Lower leg skin (tissue), 3 donors: ENCODE results near the gene NR2F1-AS1.

ENCODE experiments used
- POLR2A ChIP-seq, 2 donors: fragments of 450-650 bp; IDR thresholded peaks; one replicate each; pipeline ENCODE4 v1.6.1; 2016 to 2017; ENCODE audit warnings: antibody characterized with exemption in 2 of 2, mild to moderate bottlenecking in 1 of 2, moderate library complexity in 1 of 2
- TF ChIP-seq, protein P1 (sequence below), 3 donors: fragments of 450-650 bp; IDR thresholded peaks; one replicate each; pipeline ENCODE4 v1.5.1; 2016; ENCODE audit warnings: antibody characterized with exemption in 3 of 3, mild to moderate bottlenecking in 3 of 3, moderate library complexity in 2 of 3

DNA sequence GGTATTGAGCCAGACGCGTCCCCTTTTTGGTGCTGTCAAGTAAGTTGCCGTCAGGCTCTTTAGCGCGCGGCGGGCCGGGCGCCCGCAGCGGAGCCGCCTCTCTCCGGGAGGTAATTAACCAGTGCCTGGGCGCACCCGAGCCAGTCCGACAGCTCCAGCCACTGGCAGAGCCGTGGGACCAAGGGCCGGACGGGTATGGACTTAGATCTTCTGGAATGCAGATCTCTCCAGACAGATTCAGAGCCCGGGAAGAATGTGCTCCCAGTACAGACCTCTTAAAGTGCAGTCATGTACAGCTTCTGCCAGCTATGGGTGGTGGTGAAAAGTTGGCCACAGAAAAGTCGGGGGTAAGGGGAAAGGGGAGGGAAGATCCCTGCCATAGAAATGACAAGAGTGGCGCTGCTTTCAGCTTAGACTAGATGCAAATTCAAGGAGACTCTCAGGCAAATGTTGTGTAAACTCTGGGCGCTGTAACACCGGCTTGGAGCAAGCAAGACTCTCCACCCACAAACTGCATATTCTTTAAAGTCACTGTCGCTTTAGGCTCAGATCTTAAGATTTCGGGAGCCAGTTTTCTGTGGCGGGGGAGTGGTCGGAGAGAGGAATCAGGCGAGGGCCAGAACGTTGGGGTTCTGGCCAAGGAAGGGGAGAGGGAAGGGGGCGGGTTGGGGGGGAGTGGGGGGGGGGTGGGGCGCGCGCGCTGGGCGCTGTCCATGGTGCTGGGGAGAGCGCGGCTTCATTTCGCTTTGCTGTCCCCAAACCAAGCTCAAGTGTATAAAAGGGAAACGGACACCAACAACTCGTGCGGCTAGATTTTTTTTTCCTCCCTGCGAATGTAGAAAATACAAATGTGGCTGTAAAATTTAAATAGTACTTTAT, 31.2 kb upstream of the NR2F1-AS1 start:
- TF ChIP-seq, protein P1, sequence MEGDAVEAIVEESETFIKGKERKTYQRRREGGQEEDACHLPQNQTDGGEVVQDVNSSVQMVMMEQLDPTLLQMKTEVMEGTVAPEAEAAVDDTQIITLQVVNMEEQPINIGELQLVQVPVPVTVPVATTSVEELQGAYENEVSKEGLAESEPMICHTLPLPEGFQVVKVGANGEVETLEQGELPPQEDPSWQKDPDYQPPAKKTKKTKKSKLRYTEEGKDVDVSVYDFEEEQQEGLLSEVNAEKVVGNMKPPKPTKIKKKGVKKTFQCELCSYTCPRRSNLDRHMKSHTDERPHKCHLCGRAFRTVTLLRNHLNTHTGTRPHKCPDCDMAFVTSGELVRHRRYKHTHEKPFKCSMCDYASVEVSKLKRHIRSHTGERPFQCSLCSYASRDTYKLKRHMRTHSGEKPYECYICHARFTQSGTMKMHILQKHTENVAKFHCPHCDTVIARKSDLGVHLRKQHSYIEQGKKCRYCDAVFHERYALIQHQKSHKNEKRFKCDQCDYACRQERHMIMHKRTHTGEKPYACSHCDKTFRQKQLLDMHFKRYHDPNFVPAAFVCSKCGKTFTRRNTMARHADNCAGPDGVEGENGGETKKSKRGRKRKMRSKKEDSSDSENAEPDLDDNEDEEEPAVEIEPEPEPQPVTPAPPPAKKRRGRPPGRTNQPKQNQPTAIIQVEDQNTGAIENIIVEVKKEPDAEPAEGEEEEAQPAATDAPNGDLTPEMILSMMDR (IDR thresholded peaks at IDR 0.05) = no peak
- no peak for TF ChIP-seq POLR2A (IDR thresholded peaks at IDR 0.05)
